IPS-NIHi11 (cell line): Measurements from ENCODE around the gene CRX.
A peak's percentile ranks its signal among the peaks of the same experiment; 100 is the strongest.
"Not testable (repeated sequence)": the region's sequence is repeated elsewhere in the genome, so short reads cannot be mapped to it uniquely, and the experiment has no call there.

ENCODE experiments used
- DNase-seq: peaks from one replicate; pipeline ENCODE4 v3.0.0; 2012; ENCODE audit warnings: mixed read lengths, low spot score

Gene CRX

DNA sequence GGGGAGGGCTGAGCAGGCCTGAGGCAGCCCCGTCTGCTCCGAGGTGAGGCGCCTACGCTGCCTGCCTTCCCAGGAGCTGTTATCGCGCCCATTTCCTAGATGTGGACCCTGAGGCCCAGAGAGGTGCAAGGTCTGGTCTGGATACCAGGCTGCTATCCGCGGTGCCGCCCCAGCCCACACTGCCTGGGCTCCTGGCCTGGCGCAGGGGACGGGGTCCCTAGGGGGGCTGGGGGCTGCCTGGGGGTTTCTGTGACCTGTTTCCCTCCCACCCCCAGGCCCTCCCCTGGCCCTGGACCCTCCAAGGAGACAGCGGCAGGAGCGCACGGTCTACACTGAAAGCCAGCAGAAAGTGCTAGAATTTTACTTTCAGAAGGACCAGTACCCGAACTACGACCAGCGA, 38.1 kb downstream of the CRX start:
- DNase-seq, result not testable (repeated sequence)

DNA sequence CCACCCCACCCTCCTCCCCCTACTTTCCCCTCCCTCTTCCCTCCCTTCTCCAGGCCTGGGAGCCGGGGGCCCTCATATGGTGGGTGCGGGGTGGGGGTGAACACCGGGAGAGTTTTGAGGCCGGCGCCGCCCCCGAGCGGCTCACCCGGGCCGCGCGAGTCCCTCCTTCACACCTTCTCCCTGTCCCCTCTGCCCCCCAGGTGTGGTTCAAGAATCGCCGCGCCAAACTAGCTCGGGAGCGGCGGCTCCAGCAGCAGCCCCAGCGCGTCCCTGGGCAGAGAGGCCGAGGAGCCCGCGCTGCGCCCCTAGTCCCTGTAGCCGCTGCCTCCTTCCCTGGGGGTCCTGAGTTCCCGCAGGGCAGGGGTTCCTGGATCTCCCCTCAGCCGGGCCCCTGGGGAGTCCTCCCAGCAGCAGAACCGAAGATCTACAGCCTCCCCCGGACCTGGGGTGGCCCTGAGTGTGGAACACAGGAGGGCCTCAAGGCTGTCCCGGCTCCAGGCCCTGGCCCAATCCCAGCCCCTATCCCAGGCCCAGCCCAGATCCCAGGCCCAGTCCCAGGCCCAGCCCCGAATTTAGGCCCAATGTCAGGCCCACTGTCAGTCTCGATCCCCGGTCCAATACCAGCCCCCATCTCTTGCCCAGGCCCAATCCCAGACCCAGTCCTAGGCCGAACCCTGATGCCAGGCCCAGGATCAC, 39.0 kb downstream of the CRX start:
- no peak for DNase-seq

DNA sequence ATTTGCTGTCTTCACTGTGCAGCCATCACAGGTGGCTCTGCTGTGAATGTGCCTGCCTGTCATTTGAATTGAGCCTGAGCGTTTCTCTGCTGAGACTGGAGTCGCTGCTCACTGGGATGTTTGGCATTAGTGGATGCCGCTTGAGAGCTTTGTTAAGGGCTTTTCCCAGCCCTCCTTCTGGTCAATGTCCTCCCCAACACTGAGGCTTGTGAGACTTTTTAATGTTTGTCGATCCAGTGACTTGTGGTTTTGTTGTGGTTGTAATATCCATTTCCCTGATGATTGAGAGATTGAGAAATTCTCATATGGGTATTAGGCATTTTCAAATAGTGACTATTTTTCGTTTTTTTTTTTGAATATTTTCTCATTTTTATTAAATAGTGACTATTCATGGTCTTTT, 39.9 kb downstream of the CRX start:
- DNase-seq, result no peak

DNA sequence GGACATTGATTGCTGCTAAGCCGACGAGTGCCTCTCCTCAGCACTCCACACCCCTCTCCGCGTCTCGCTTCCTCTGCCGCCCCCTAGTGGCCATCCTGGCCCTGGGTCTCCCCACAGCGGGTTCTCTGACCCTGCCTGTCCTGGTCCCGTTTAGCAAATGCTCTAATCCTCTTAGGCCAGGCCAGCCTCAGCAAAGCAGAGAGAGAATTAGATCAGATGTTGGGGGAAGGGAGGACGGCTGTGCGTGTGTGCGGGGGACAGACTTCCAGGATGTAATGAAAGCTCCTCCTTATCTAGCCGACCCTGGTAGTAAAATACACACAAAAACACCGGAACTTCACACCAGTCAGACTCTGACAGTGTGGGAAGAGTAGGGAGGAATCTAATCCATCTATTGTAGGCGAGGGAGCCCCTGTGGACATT, 41.8 kb downstream of the CRX start:
- peak; percentile 95 for DNase-seq

DNA sequence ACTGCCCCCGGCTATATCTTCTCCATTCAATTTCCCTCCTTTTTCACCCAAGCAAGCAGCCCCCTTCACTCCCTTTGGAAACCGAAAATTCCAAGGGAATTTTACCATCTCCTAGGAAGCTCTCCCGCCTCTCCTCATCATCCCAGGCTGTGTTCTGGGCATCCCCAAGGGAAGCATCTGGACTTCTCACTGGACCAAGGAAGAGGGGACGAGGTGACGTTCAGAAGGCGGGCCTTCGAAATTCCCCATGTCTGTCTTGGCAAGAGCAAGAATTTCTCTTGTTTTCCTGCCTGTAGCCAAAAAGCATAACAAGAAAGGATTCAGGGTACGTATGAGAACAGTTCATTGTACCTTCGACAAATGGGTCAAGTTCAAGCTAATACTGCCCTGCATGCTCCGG, 43.4 kb downstream of the CRX start:
- DNase-seq, result no peak

DNA sequence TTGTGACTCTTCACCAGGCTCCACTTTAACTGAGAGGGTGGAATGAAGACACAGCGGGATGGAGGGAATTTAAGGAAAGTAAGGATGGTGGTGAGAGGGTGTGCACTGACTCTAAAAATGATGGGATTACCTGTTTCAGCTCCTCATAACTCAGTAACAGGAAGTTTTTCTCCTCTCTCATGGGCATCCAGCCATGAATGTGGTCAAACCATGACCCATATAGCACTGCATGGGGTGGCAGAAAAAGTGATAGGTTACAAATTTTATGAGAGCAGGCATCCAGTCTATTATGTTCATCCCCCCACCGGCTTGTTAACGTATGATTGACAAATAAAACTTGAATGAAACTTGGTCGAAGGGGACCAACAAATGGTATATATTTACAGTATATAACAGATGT, 57.2 kb downstream of the CRX start:
- no peak for DNase-seq

DNA sequence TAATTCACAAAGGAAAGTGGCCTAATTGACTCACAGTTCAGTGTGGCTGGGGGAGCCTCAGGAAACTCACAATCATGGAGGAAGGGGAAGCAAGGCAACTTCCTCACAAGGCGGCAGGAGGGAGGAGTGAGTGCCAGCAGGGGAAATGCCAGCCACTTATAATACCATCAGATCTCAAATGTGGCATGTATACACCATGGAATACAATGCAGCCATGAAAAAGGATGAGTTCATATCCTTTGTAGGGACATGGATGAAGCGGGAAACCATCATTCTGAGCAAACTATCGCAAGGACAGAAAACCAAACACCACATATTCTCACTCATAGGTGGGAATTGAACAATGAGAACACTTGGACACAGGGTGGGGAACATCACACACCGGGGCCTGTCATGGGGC, 57.6 kb downstream of the CRX start:
- not testable (repeated sequence) for DNase-seq

DNA sequence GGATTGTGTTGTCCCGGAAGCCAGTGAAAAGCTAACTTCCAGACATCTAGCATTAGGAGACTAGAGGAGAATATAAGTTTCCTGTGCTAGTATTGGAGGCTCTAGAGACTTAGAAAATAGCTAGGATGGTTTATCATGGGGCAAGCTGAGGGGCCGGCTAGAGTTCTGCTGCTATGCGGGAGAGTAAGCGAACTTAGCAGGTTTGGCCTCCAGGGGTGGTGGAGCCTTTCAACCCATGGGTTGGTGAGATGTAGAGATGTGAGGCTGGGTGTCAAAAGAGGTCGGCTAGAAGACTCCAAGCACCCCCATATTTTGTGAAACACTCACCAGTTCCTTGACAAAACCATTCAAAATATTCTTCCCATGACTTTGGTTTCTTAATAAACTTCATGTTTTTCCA, 60.0 kb downstream of the CRX start:
- DNase-seq, result no peak

DNA sequence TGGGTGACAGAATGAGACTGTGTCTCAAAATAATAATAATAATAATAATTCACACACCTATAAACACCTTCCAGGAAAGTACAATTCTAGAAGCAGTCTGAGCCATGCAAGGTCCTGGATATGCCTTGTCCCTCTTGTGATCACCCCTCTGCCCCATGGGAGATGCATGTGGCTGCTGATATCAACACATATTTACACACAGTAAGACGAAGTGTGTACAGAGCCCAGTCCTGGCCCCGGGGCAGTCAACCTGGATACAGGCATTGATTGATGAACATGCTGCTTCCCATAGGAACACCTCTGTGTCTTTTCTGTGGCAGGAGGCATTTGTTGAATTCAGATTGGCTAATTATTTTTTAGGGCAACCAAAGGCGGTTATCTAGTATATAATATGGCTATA, 61.2 kb downstream of the CRX start:
- no peak for DNase-seq

DNA sequence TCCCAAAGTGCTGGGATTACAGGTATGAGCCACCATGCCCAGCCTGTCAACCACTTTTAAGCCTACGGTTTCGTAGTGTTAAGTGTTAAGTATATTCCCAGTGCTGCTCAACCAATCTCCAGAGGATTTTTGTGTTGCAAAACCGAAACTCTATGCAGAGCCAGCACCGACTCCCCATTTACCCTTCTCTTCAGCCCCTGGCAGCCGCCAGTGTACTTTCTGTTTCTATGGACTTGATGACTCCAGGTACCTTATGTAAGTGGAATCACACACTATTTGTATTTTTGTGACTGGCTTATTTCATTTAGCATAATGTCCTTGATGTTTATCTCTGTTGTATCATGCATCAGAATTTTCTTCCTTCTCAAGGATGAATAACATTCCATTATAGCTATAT, 63.3 kb downstream of the CRX start:
- DNase-seq, result no peak

DNA sequence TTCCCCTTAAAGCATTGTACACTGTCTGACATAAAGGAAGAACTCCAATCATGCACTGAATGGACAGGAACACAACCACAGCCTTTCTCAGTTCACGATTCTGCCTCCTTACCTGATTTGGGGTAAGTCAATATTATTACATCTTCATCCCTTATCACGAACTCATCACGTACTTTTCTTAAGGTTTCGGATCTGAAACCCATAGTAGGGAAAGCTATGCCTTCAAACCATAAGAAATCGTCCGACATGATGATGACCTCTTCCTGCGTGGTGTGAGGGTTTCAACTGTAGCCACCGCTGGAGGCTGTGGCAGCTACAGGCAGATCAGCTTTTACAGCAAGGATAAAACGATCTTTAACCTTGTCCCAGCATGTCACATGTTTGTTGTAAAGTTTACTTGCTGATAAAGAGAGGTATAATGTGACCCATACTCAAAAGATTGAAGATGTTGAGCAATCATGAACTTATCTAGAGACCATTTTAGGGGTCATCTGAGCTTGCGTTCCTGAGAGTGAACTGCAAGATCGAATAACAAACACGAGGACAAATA, 64.3 kb downstream of the CRX start, which contains the start of gene SULT2A1:
TSS of gene SULT2A1 (minus strand) at position 306 of the 550 bp plus-strand sequence. CDS start at position 248, 58 bp downstream.
- DNase-seq, result no peak

DNA sequence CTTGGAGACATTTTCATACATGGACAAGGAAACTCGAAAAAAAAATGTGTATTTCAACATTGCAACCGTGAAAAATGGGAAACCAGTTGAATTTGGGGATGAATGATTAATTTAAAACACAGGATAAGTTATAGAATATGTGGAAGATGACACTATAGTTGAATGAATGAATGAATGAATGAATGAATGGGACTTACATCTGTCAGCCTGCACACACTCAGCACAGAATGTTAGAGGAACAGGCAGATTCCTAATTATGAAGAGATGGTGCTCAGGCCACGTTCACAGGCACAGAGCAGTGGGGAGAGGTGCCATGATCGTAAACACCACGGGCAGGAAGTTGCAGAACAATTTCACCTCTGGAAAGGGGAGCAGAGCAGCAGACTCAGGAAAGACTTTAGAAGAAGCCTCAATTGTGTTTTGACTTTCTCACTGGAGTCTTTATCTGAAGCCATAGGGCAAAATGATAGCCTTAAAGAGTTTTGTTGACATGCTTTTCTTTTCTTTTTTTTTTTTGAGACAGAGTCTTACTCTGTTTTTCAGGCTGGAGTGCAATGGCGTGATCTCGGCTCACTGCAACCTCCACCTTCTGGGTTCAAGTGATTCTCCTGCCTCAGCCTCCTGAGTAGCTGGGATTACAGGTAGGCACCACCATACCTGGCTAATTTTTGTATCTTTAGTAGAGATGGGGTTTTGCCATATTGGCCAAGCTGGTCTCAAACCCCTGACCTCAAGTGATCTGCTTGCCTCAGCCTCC, 69.3 kb downstream of the CRX start:
- no peak for DNase-seq

DNA sequence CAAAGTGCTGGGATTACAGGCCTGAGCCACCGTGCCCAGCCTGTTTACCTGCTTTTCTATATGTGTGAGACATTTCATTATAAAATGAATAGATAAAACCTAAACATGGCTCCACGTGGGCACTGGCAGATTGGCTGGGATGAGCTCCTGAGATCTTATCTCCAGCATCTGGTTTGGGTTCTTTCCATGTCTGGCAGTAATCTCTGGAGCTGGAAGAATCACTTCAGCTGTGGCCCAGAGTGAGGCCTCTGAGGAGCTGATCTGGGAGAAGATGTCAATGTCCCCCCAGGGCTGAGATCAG, 69.8 kb downstream of the CRX start:
- no peak for DNase-seq

DNA sequence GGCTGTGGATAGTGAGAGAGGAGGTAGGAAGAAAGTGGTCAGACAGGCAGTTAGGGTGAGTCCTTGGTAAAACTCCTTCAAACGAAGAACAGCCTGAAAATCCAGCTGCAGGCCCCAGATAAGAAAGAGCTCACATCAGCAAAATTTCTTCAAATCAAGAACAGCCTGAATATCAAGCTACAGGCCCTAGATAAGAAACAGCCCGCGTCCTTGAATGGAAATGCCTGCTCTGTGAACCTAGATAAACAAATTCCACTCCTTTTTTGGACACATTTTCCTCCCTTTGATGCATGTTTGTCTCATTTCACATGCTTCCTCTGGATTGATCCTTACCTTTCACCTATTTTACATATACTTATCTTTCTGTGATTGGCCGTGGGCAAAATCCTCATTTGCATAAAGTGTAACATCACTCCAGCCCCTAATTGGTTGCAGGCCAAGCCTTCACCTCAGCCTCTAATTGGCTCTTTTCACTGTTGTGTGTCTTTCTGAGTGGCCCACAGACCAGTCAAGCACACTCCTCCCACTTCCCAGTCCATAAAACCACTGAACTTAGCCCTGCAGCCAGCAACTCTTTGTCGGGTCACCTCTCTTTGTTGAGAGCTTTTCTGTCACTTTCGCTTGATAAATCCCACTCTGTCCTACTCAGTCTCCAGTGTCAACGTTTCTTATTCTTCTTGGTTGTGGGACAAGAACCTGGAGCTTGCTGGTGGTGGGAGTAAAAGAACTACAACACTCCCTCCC, 70.4 kb downstream of the CRX start:
- no peak for DNase-seq
